GM19467 (cell line): ENCODE data around the gene TMEM169.
"Not testable (repeated sequence)": the region's sequence is repeated elsewhere in the genome, so short reads cannot be mapped to it uniquely, and the experiment has no call there.

ENCODE experiments used
- ATAC-seq: cut with Tn5 transposase; IDR thresholded peaks from one replicate; pipeline ENCODE4 v1.9.1; 2021; ENCODE audit warnings: mild to moderate bottlenecking, moderate library complexity; ENCODE audit not compliant: unreplicated experiment

The TMEM169 gene

GRCh38 chr2:216130346-216130971, 48.7 kb downstream of the TMEM169 start:
- ATAC-seq: no peak

DNA sequence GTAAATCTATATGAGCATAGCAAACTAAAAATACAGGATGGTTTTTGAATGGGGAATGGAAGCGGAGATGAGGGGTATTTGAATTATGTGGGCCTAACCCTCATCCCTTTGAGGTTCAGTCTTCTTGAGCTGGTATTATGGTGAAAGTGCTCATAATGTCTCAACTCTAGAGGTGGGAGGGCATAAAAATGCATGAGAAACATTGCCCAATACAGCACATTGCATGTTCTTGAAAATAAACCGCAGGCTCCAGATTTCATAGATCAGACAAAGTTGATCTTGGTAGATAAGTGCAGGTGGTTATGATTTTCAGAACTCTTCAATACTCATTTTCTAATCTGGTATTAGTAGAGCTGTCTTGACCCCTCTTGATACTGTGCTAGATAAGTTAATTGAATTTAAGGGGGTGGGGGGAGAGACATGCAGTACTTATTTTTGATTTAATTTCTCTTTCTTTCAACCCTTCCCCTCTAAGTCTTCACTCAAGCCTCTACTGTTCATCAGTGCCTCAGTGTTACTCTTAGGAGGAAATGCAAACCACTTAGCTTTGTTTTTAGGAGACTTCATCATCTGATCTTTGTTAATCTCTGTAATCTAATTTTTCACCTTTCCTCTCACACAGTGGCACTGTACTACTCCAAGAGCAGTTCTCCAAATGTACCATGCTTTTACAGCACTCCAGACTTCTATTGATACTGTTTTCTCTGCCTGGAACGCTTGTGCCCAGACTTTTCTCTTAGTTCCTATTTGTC, 49.6 kb downstream of the TMEM169 start:
- ATAC-seq: no peak

GRCh38 chr2:216132585-216132984, 50.9 kb downstream of the TMEM169 start:
- ATAC-seq: no peak

DNA sequence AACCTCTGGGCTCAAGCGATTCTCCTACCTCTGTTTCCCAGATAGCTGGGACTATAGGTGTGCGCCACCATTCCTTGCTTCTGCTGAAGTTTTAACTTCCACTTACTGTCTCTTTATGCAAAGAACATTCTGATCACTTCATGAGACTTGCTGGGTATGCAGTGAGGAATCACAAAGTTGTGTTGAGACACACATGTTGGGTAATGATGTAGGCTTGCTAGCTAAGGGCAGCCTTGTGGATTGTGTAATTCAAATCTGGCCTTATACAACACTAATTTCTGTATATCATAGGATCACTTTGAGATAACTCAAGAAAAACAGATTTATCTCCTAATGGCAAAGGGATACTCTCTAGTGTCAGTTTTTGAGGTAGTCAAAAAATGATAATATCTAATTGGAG, 51.7 kb downstream of the TMEM169 start:
- no peak for ATAC-seq

- ATAC-seq: no peak
Measured at GRCh38 chr2:216134958-216135541, 53.3 kb downstream of the TMEM169 start.

DNA sequence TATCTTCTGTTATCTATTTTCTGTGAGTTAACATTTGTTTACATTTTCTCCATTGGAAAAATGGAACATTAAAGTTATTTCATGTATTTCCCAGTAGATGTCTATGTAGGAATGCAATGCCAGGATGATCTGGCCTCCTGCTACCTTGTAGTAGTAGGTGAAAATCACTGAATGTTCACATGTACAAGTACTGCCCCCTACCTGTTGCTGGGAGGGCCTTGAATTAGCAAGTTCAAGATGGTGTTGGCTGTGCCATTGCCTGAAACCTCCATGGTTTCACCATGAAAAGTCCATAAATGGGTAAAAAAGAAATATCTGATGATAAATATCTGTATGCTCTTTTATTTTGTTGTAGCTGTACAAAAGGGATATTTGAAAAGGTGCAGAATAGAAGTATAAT, 58.2 kb downstream of the TMEM169 start:
- no peak for ATAC-seq

GRCh38 chr2:216141516-216141915, 59.8 kb downstream of the TMEM169 start:
- not testable (repeated sequence) for ATAC-seq

GRCh38 chr2:216142540-216142939, 60.8 kb downstream of the TMEM169 start:
- ATAC-seq: peak; percentile 86

DNA sequence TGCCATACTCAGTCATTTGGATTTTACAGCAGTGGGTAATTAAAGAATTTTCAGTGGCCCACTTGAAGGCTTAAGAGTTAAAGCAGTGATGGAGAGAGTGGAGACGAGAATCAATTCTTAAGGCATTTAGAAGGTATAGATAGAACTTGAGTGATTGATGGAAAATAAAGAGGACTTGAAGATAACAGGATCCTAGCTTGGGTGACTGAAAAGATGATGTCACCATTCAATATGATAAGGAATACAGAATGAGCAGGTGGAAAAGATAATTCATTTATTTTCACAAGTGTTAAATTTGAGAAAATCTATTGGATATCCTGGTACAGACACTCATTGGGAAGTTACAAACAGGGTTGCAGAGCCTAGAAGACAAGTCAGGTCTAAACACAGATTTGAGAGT, 62.7 kb downstream of the TMEM169 start:
- no peak for ATAC-seq

DNA sequence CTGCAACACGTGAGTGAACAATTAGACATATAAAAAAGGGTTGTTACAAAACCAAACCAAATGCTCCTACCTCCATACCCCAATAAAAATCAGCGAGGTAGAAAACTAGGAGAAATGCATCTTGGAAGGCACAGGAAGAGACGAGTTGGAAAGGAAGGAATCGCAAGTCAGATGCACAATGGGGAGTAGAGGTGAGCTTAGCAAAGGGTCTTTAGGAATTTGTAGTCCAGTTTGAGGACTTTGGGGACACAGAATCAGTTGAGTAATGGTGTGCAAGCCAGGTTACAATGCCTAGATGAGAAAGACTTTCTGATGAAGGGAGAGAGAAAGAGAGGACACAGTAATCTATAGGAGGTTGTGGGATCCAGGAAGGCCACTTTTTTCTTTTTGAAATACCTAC, 63.1 kb downstream of the TMEM169 start:
- ATAC-seq: no peak

- ATAC-seq: no peak
Measured at GRCh38 chr2:216146573-216146972, 64.9 kb downstream of the TMEM169 start.

- no peak for ATAC-seq
Measured at GRCh38 chr2:216147172-216148131, 65.7 kb downstream of the TMEM169 start.

GRCh38 chr2:216148983-216149382, 67.3 kb downstream of the TMEM169 start:
- ATAC-seq: no peak

- no peak for ATAC-seq
Measured at GRCh38 chr2:216149741-216150140, 68.0 kb downstream of the TMEM169 start.

- ATAC-seq: no peak
Measured at GRCh38 chr2:216151313-216152025, 69.8 kb downstream of the TMEM169 start.
